ENCODE measurements around the gene ALS2. TPM values are rescaled to one million over a fixed set of nuclear protein-coding genes. Genes with fewer than 3 reads are reported as not detected.

The ALS2 gene
- total RNA-seq, 1 donor from 2014 or later: 36.4 TPM

GRCh38 chr2:201797175-201797840 is 16.6 kb upstream of the ALS2 start:
- no peak for DNase-seq (ENCODE audit: extremely low spot score, unreplicated experiment)
- no peak overlapping the region for H3K27ac Mint-ChIP-seq
- no peak for TF ChIP-seq CTCF (conservative IDR thresholded peaks at IDR 0.05)
- peaks cover 3% of the 10 kb centered on the region for H3K9me3 Mint-ChIP-seq
- no peaks in the 10 kb centered on the region for H3K36me3 Mint-ChIP-seq
- no peak overlapping the region for H3K4me3 Mint-ChIP-seq
- H3K4me1 Mint-ChIP-seq (ENCODE audit: unreplicated experiment): peaks cover 22% of the 10 kb centered on the region
- no peaks in the 10 kb centered on the region for H3K27me3 Mint-ChIP-seq

- Mint-ChIP-seq H3K27me3 (no peaks in the 10 kb centered on the region), H3K36me3 (no peaks in the 10 kb centered on the region), H3K9me3 (no peaks in the 10 kb centered on the region), H3K4me1 (ENCODE audit: unreplicated experiment) (peaks cover 22% of the 10 kb centered on the region), H3K4me3 (no peak overlapping the region), H3K27ac (no peak overlapping the region)
- TF ChIP-seq CTCF (conservative IDR thresholded peaks at IDR 0.05): no peak
- DNase-seq (ENCODE audit: extremely low spot score, unreplicated experiment): no peak
Observed at GRCh38 chr2:201796478-201796865, 15.7 kb upstream of the ALS2 start.

- Mint-ChIP-seq H3K4me3 (no peak overlapping the region), H3K36me3 (no peaks in the 10 kb centered on the region), H3K27ac (no peak overlapping the region), H3K4me1 (ENCODE audit: unreplicated experiment) (peaks cover 22% of the 10 kb centered on the region), H3K9me3 (no peaks in the 10 kb centered on the region), H3K27me3 (no peaks in the 10 kb centered on the region)
- DNase-seq (ENCODE audit: extremely low spot score, unreplicated experiment): no peak
- TF ChIP-seq CTCF (conservative IDR thresholded peaks at IDR 0.05): peak; percentile 88
Observed at GRCh38 chr2:201795607-201796477, 15.1 kb upstream of the ALS2 start.

- DNase-seq (ENCODE audit: extremely low spot score, unreplicated experiment): no peak
- no peaks in the 10 kb centered on the region for H3K27me3 Mint-ChIP-seq
- H3K36me3 Mint-ChIP-seq: no peaks in the 10 kb centered on the region
- no peak for TF ChIP-seq CTCF (conservative IDR thresholded peaks at IDR 0.05)
- peaks cover 26% of the 10 kb centered on the region for H3K4me1 Mint-ChIP-seq (ENCODE audit: unreplicated experiment)
- H3K27ac Mint-ChIP-seq: no peak overlapping the region
- no peak overlapping the region for H3K4me3 Mint-ChIP-seq
- no peaks in the 10 kb centered on the region for H3K9me3 Mint-ChIP-seq
Observed at GRCh38 chr2:201794294-201794693, 13.6 kb upstream of the ALS2 start.

GRCh38 chr2:201793631-201794030 is 12.9 kb upstream of the ALS2 start:
- H3K27me3 Mint-ChIP-seq: no peaks in the 10 kb centered on the region
- H3K4me1 Mint-ChIP-seq (ENCODE audit: unreplicated experiment): peaks cover 30% of the 10 kb centered on the region

More at GRCh38 chr2:201793631-201794030, 12.9 kb upstream of the ALS2 start:
- TF ChIP-seq CTCF (conservative IDR thresholded peaks at IDR 0.05): no peak
- H3K4me3 Mint-ChIP-seq: no peak overlapping the region
- H3K27ac Mint-ChIP-seq: no peak overlapping the region
- H3K36me3 Mint-ChIP-seq: no peaks in the 10 kb centered on the region
- no peak for DNase-seq (ENCODE audit: extremely low spot score, unreplicated experiment)
- no peaks in the 10 kb centered on the region for H3K9me3 Mint-ChIP-seq

Measured in type B pancreatic cell (in vitro differentiated cells).